ENCODE measurements around the gene DISP2. TPM values are rescaled to one million over a fixed set of nuclear protein-coding genes. Genes with fewer than 3 reads are reported as not detected.

DISP2 gene
- total RNA-seq, 2 donors from 2014 or later = 0.21 to 0.54 TPM

DNA sequence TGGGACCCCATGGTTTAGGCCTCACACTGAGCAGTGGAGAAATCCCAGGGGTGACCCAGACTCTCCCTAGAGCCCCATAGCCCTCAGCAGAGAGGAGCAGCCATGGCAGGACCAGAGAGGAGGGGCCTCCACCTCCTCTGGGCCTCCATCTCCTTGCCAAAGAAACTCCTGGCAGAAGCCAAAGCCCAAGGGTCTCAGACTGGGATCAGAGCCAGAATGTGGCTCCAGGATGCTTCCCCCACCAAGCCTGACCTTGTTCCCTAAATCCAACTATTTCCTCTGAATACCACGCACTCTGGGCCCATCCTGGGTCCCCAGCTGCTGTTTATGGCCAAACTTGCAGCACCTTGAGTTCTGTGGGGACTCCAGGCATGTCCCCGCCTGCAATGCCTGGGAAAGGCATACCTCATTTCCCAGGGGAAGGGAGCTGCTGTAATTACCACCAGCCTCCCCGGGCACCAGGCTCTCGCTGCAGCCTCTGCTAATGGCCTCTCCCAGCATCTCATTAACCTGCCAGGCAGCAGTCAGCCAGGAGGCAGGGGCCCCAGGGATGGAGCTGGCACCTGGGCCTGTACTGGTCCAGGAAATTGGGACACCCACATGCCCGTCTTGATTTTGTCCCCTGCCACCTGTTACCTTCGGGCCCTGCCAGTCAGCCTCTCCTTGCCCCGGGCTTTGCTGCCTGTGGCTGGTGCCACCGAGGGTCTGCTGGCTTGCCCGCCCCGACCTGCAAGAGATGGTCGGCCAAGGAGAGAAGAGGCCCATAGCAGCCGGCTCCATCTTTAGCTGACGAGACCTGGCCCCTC is 21.9 kb upstream of the DISP2 start:
- no peak overlapping the region for H3K4me3 ChIP-seq
- ATAC-seq (ENCODE audit: insufficient number of reproducible peaks, low FRiP score, low read depth) = no peak
- peaks cover 63 to 94% of the 10 kb centered on the region in 2 donors for H3K4me1 ChIP-seq (ENCODE audit: control insufficient read depth in 1 of 2, low read depth in 2 of 2)
- no peak for DNase-seq (ENCODE audit: low spot score)
- peak overlapping the region; percentile 93 to 99 for H3K27ac ChIP-seq
- H3K9me3 ChIP-seq = no peaks in the 10 kb centered on the region
- H3K27me3 ChIP-seq (replicated peaks; ENCODE audit: insufficient read depth) = no peaks in the 10 kb centered on the region
- TF ChIP-seq, protein P1, sequence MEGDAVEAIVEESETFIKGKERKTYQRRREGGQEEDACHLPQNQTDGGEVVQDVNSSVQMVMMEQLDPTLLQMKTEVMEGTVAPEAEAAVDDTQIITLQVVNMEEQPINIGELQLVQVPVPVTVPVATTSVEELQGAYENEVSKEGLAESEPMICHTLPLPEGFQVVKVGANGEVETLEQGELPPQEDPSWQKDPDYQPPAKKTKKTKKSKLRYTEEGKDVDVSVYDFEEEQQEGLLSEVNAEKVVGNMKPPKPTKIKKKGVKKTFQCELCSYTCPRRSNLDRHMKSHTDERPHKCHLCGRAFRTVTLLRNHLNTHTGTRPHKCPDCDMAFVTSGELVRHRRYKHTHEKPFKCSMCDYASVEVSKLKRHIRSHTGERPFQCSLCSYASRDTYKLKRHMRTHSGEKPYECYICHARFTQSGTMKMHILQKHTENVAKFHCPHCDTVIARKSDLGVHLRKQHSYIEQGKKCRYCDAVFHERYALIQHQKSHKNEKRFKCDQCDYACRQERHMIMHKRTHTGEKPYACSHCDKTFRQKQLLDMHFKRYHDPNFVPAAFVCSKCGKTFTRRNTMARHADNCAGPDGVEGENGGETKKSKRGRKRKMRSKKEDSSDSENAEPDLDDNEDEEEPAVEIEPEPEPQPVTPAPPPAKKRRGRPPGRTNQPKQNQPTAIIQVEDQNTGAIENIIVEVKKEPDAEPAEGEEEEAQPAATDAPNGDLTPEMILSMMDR (IDR thresholded peaks at IDR 0.05) = no peak
- no peaks in the 10 kb centered on the region for H3K36me3 ChIP-seq

DNA sequence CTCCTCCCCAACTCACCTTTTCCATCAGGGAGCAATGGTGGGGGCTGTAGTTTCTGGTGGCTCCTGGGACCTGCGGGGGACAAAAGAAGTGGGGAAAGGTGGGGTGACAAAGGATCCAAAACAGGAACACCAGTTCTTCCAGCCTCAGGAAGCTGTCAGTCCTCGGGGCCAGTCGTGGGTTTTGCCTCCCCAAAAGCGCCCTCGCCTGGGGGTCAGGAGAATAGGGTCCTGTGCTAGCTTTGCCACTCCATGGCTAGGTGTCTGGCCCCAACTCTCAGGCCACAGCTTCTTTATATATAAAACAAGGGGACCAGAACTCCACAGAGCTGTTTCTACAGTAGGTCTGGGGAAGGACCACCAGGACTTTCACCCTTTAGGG is 21.3 kb upstream of the DISP2 start:
- H3K4me3 ChIP-seq = no peak overlapping the region
- DNase-seq (ENCODE audit: low spot score) = no peak
- no peaks in the 10 kb centered on the region for H3K9me3 ChIP-seq
- H3K27ac ChIP-seq = peak overlapping the region; percentile 93 to 99
- peaks cover 69 to 94% of the 10 kb centered on the region in 2 donors for H3K4me1 ChIP-seq (ENCODE audit: control insufficient read depth in 1 of 2, low read depth in 2 of 2)
- no peak for ATAC-seq (ENCODE audit: insufficient number of reproducible peaks, low FRiP score, low read depth)
- no peaks in the 10 kb centered on the region for H3K27me3 ChIP-seq (replicated peaks; ENCODE audit: insufficient read depth)
- TF ChIP-seq, protein P1 (IDR thresholded peaks at IDR 0.05) = no peak
- no peaks in the 10 kb centered on the region for H3K36me3 ChIP-seq

DNA sequence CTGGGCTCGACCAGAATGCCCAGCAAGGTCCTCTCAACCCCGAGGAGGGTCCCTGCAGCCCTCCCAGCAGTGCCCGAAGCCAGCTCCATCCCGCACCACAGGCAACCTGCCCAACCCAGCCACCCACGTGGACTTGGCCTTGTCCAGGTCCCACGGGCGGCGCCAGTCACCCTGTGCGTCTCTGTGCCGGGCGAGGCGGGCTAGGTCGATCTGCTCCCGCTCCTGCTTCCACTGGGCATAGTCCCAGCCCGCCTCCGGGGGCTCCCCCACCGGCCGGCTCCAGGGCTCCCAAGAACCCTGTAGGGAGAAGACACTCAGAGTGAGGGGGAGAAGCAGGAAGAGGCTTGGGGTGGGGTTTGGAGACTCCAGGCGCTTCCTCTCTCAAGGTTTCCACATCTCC is 20.4 kb upstream of the DISP2 start:
- DNase-seq (ENCODE audit: low spot score) = no peak
- Histone ChIP-seq H3K4me1 (ENCODE audit: control insufficient read depth in 1 of 2, low read depth in 2 of 2) (peaks cover 75 to 98% of the 10 kb centered on the region in 2 donors), H3K27ac (peak overlapping the region; percentile 93 to 99), H3K36me3 (no peaks in the 10 kb centered on the region), H3K27me3 (replicated peaks; ENCODE audit: insufficient read depth) (no peaks in the 10 kb centered on the region), H3K4me3 (peak overlapping the region; percentile 67), H3K9me3 (no peaks in the 10 kb centered on the region)
- TF ChIP-seq, protein P1 (IDR thresholded peaks at IDR 0.05) = no peak
- ATAC-seq (ENCODE audit: insufficient number of reproducible peaks, low FRiP score, low read depth) = no peak

DNA sequence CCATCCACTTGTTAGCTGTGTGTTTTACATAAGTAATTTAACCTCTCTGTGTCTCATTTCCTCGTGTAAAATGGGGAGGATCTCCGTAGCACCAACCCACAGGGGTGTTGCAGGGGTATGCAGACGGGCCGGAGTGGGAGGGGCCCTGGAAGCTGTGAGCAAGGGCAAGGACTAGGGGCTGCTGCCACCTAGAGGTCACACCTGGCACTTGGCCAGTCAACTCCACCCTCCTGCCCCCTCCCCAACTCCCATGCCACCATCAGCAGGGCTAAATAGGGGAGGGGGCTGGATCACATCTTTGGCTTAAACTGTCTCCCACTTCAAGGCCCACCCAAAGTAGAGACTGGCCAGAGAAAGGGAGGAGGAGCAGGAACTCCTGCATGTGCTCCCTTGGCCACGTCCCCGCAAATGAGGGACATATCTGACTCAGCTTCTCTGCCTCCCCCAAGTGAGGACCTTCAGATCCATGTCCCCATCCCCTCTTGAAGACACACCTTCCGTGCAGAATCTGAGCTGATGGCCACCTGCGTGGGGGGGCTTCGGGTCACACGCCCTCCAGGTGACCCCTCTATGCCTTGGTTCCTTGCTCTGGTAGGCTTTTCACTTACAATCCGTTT is 19.9 kb upstream of the DISP2 start:
- H3K4me3 ChIP-seq = peak overlapping the region; percentile 67
- H3K9me3 ChIP-seq = no peaks in the 10 kb centered on the region
- peak overlapping the region; percentile 93 to 99 for H3K27ac ChIP-seq
- TF ChIP-seq, protein P1 (IDR thresholded peaks at IDR 0.05) = peak; percentile 49
- H3K27me3 ChIP-seq (replicated peaks; ENCODE audit: insufficient read depth) = no peaks in the 10 kb centered on the region
- DNase-seq (ENCODE audit: low spot score) = peak; percentile 61
- peaks cover 78 to 98% of the 10 kb centered on the region in 2 donors for H3K4me1 ChIP-seq (ENCODE audit: control insufficient read depth in 1 of 2, low read depth in 2 of 2)
- H3K36me3 ChIP-seq = no peaks in the 10 kb centered on the region
- ATAC-seq (ENCODE audit: insufficient number of reproducible peaks, low FRiP score, low read depth) = no peak

DNA sequence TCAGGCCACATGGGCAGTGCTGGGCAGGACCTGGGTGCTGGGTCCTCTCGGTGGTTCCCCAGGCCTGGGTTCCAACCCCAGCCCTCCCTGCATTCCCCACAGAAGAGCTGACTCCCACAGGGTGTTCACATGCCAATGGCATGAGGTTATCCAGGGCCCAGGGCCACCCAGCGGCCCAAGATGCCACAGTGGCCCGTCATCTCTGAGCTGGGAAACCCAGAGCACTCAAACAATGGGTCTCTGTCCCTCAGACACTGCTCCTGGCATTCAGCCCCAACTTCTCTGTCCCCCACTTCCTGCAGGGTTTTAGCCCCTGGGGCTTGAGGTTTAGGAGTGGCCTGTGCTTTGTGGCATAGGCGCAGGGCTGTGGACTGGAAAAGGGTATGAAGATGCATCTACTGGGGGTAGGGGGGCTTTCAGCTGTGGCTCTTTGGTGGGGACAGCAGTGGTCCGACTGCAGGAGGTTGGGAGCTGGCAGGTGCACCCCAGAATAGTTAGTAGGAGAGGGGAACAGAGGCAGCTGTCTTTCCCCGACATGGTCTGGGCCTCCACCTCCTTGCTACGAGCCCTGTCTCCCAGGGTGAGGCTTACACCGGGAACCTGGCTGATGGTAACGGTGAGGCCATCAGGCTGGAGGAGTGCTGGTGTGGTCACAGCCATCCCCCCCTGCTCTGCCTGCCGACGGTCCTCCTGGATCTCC is 18.9 kb upstream of the DISP2 start:
- no peaks in the 10 kb centered on the region for H3K27me3 ChIP-seq (replicated peaks; ENCODE audit: insufficient read depth)
- ATAC-seq (ENCODE audit: insufficient number of reproducible peaks, low FRiP score, low read depth) (no peak), DNase-seq (ENCODE audit: low spot score) (peak; percentile 38)
- TF ChIP-seq, protein P1 (IDR thresholded peaks at IDR 0.05) = no peak
- peak overlapping the region; percentile 67 for H3K4me3 ChIP-seq
- H3K9me3 ChIP-seq = no peaks in the 10 kb centered on the region
- peak overlapping the region; percentile 93 to 99 for H3K27ac ChIP-seq
- H3K4me1 ChIP-seq (ENCODE audit: control insufficient read depth in 1 of 2, low read depth in 2 of 2) = peaks cover 78 to 98% of the 10 kb centered on the region in 2 donors
- no peaks in the 10 kb centered on the region for H3K36me3 ChIP-seq

All from thoracic aorta (tissue), 2 donors.